Endothelial cell of umbilical vein (primary cell): ENCODE data around the gene LRRC61.

ENCODE experiments used
- CTCF ChIP-seq, 2 donors: IDR thresholded peaks; 1 replicate in 1 of 2; 2 replicates in 1 of 2; pipeline ENCODE4 v1.5.1; 2011; ENCODE audit warnings: low read length in 2 of 2, mild to moderate bottlenecking in 2 of 2, moderate library complexity in 2 of 2, control low read depth in 1 of 2, inconsistent platforms in 1 of 2, low read depth in 1 of 2; ENCODE audit not compliant: insufficient read depth in 1 of 2; ENCODE audit errors: extremely low read depth in 1 of 2
- POLR2A ChIP-seq: IDR thresholded peaks from 2 replicates; pipeline ENCODE4 v1.6.1; 2012; ENCODE audit warnings: low read depth, mild to moderate bottlenecking, control low read depth, low read length

- no peak for TF ChIP-seq POLR2A
- no peak for TF ChIP-seq CTCF (IDR thresholded peaks at IDR 0.05; ENCODE audit: extremely low read depth in 1 of 2, insufficient read depth in 1 of 2, low read depth in 1 of 2, low read length in 2 of 2)
These were observed 56.6 kb downstream of the LRRC61 start for GRCh38 chr7:150379441-150380379.
